GM18498 (cell line): Measurements from ENCODE around the gene MC4R.

Source experiments
- ATAC-seq: cut with Tn5 transposase; IDR thresholded peaks from one replicate; pipeline ENCODE4 v1.9.1; 2021; ENCODE audit warnings: mild to moderate bottlenecking, moderate library complexity; ENCODE audit not compliant: unreplicated experiment

MC4R gene

DNA sequence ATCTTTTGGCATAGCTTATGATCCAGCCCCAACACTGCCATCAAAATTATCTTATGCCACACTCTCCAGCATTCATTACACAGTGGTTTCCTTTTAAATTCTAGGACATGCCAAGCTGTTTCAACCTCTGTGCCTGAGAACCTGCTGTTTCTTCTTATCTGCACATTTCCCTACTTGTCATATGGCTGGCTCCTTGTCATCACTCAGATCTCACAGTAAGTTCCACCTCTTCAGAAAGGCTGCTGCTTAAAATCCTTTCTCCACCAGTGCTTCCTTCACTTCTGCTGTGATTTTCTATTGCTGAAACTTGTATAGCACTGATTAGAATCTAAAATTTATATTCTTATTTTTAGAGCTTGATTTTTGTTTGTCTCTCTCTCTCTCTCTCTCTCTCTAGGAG lies 43.4 kb downstream of the MC4R start:
- no peak for ATAC-seq

DNA sequence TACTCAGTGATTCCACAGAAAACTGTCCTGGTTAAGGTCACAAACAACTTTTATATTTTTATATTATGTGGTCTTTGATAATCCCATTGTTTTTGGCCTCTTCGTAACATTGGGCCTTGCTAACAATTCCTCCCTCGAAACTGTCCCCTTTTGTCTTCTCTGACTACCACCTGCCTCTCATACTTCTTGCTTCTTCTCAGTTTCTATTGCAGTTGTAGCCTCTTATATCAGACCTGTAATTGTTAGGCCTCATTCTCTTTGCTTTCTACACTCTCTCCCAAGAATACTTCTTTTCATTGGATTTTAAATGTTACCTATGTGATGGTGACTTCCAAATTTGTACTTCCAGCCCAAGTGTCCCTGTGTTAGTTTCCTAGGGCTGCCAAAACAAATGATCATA lies 44.7 kb downstream of the MC4R start:
- ATAC-seq: no peak

DNA sequence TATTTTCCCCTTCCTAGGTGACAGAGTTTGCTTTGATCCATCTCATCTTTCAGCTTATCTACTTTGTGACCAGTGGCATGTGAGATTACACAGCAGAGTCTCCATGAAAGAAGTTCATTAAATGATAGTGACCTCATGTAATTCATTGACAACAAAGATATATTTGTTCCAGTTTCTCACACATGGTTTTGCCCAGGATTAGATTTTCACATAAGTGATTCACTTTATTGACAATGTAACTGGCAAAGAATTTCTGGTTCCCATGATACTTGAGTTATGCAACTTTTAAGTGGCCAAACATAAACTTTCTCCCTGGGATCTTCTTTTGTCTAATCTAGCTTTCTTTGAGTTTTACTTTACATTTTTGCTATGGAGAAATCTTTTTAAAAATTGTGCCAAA lies 50.0 kb downstream of the MC4R start:
- no peak for ATAC-seq
